Measurements from ENCODE around the gene MGST3.

- no peak for TF ChIP-seq CTCF (IDR thresholded peaks at IDR 0.05)
- TF ChIP-seq POLR2A (IDR thresholded peaks at IDR 0.05), result no peak
These were observed 11.3 kb upstream of the MGST3 start for GRCh38 chr1:165619647-165620151.

Measured in Peyer's patch (tissue), 4 donors.